Osteoblast (primary cell): ENCODE measurements around the gene BAIAP3. TPM values are rescaled to one million over a fixed set of nuclear protein-coding genes. Genes with fewer than 3 reads are reported as not detected.

Experiments used
- DNase-seq: peaks from one replicate; pipeline ENCODE4 v3.0.0; 2011; ENCODE audit warnings: low spot score, mixed read lengths; ENCODE audit not compliant: insufficient read length; ENCODE audit errors: missing footprints
- H2AFZ ChIP-seq: 2 replicates; pipeline ENCODE4 v1.6.0; 2011; ENCODE audit warnings: mild to moderate bottlenecking, low read length
- H3K27ac ChIP-seq: 2 replicates; pipeline ENCODE4 v1.5.1; 2011; ENCODE audit warnings: mild to moderate bottlenecking, low read depth, low read length, moderate library complexity
- H3K27me3 ChIP-seq: 2 replicates; pipeline ENCODE4 v1.6.0; 2012; ENCODE audit warnings: mild to moderate bottlenecking, control low read depth, inconsistent platforms, low read length, moderate library complexity; ENCODE audit not compliant: insufficient read depth
- H3K36me3 ChIP-seq: 2 replicates; pipeline ENCODE4 v1.5.1; 2011; ENCODE audit warnings: mild to moderate bottlenecking, low read length, control low read depth, moderate library complexity; ENCODE audit not compliant: insufficient read depth
- H3K4me1 ChIP-seq: 2 replicates; pipeline ENCODE4 v1.5.1; 2011; ENCODE audit warnings: mild to moderate bottlenecking, low read length, control low read depth, moderate library complexity; ENCODE audit not compliant: insufficient read depth
- H3K4me2 ChIP-seq: 2 replicates; pipeline ENCODE4 v1.6.0; 2011; ENCODE audit warnings: mild to moderate bottlenecking, low read length; ENCODE audit not compliant: insufficient read depth
- H3K4me3 ChIP-seq: fragments of 200-600 bp; sonication (generic); 3 replicates; pipeline ENCODE4 v1.5.1; 2012; ENCODE audit warnings: mild to moderate bottlenecking, low read length, inconsistent platforms; ENCODE audit not compliant: insufficient read depth
- H3K79me2 ChIP-seq: 2 replicates; pipeline ENCODE4 v1.6.0; 2012; ENCODE audit warnings: mild to moderate bottlenecking, low read length, control low read depth, inconsistent platforms; ENCODE audit not compliant: insufficient read depth
- H3K9me3 ChIP-seq: 2 replicates; pipeline ENCODE4 v1.5.1; 2011; ENCODE audit warnings: low read depth, low read length, control low read depth
- H4K20me1 ChIP-seq: 2 replicates; pipeline ENCODE4 v1.6.0; 2012; ENCODE audit warnings: mild to moderate bottlenecking, low read length, control low read depth; ENCODE audit not compliant: insufficient read depth
- CTCF ChIP-seq: IDR thresholded peaks from 2 replicates; pipeline ENCODE4 v1.5.1; 2011; ENCODE audit warnings: mild to moderate bottlenecking, low read depth, low read length, moderate library complexity; ENCODE audit errors: extremely low read depth
- total RNA-seq: library from RNA; depleted of rRNA; stranded (reverse); fragments of >200 nt; gene quantifications from 2 replicates; pipeline ENCODE4 v1.2.3, GENCODE V29; 2012

The BAIAP3 gene
- total RNA-seq, 1 donor = under 0.01 TPM

DNA sequence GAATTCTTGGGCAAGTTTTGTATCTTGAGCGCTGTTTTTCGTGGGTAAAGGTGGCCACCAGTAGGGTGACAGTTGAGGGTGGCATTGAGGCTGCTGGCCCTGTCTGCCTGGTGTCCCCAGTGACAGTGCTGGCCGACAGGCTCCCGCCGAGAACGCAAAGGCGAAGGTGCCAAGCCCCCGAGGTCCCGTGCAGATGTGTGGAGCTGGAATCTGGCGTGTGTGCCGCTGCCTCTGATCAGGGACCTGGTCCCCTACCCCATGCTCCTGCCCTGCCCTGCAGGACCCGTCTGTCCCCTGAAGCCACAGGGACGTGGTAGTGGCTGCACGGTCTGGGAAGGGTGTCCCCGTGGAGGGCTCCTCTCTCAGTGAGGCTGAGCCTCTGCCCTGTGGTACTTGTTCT, 20.5 kb upstream of the BAIAP3 start:
- no peaks in the 10 kb centered on the region for H3K27me3 ChIP-seq
- DNase-seq = peak; percentile 49
- H3K4me2 ChIP-seq = no peak overlapping the region
- H3K36me3 ChIP-seq = peaks cover 37% of the 10 kb centered on the region
- peaks cover 80% of the 10 kb centered on the region for H3K79me2 ChIP-seq
- no peaks in the 10 kb centered on the region for H3K9me3 ChIP-seq
- H3K27ac ChIP-seq = peak overlapping the region; percentile 10
- no peak overlapping the region for H3K4me3 ChIP-seq
- no peak for TF ChIP-seq CTCF
- no peak overlapping the region for H2AFZ ChIP-seq
- peaks cover 23% of the 10 kb centered on the region for H3K4me1 ChIP-seq
- peaks cover 67% of the 10 kb centered on the region for H4K20me1 ChIP-seq

DNA sequence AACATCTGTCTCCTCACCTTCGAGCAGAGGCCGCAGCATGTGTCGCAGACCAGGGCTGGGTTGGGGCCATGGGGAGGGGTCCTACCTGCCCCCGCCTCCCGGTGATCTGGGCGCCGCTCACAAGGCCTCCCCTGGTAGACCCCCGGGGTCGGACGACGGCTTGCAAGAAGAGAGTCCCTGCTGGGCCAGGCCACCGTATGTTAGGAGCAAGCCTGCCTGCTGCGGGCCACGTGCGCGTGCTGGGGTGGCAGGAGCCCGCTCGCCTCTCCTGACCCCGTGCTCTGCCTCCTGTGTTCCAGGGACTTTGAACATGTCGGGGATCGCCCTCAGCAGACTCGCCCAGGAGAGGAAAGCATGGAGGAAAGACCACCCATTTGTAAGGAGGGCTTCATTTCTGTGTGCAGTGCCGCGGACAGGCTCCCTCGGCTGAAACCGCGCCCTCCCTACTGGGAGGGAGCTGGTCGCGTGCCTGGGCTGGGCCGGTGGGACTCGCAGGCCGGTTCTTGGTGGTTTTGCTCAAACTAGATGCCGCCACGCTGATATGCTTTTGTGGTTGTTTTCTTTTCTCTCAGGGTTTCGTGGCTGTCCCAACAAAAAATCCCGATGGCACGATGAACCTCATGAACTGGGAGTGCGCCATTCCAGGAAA, 19.6 kb upstream of the BAIAP3 start:
- DNase-seq = peak; percentile 73
- H2AFZ ChIP-seq = no peak overlapping the region
- no peaks in the 10 kb centered on the region for H3K9me3 ChIP-seq
- H3K36me3 ChIP-seq = peaks cover 44% of the 10 kb centered on the region
- H3K79me2 ChIP-seq = peaks cover 90% of the 10 kb centered on the region
- H3K27ac ChIP-seq = no peak overlapping the region
- H3K4me1 ChIP-seq = peaks cover 23% of the 10 kb centered on the region
- no peak overlapping the region for H3K4me2 ChIP-seq
- TF ChIP-seq CTCF = no peak
- H4K20me1 ChIP-seq = peaks cover 73% of the 10 kb centered on the region
- no peaks in the 10 kb centered on the region for H3K27me3 ChIP-seq
- H3K4me3 ChIP-seq = no peak overlapping the region

- peak; percentile 75 for DNase-seq
- no peak for TF ChIP-seq CTCF
- no peak overlapping the region for H3K4me2 ChIP-seq
- peaks cover 23% of the 10 kb centered on the region for H3K4me1 ChIP-seq
- peaks cover 79% of the 10 kb centered on the region for H4K20me1 ChIP-seq
- no peak overlapping the region for H2AFZ ChIP-seq
- peaks cover 51% of the 10 kb centered on the region for H3K36me3 ChIP-seq
- peaks cover 97% of the 10 kb centered on the region for H3K79me2 ChIP-seq
- H3K4me3 ChIP-seq = no peak overlapping the region
- no peaks in the 10 kb centered on the region for H3K27me3 ChIP-seq
- no peaks in the 10 kb centered on the region for H3K9me3 ChIP-seq
- no peak overlapping the region for H3K27ac ChIP-seq
These were observed 18.9 kb upstream of the BAIAP3 start for GRCh38 chr16:1314399-1315068.
